ENCODE results near the gene MORF4L1.
"Not testable (repeated sequence)": the region's sequence is repeated elsewhere in the genome, so short reads cannot be mapped to it uniquely, and the experiment has no call there.

The MORF4L1 gene

DNA sequence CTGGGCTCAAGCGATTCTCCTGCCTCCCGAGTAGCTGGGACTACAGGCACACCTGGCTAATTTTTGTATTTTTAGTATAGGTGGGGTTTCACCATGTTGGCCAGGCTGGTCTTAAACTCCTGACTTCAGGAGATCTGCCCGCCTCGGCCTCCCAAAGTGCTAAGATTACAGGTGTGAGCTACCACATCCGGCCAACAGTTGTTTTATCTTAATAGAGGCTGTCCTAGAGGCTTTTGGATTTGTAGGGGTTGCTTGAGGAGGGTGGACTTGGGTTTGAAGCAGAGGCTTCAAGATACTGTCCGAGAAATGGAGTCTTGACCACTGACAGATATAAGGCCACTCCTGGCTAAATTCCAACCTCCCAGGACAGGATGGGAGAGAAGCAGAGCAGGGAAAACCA, 33.5 kb upstream of the MORF4L1 start:
- H2BK120ac ChIP-seq (ENCODE audit: insufficient read depth, low read length, poor library complexity); H3K18ac ChIP-seq (ENCODE audit: low read length); H2AK5ac ChIP-seq (ENCODE audit: low read length); H3K36me3 ChIP-seq (ENCODE audit: control insufficient read depth in 1 of 2, insufficient read depth in 2 of 2, low read length in 2 of 2); H3K9ac ChIP-seq (ENCODE audit: low read length); H4K8ac ChIP-seq (ENCODE audit: low read depth, low read length); H2BK12ac ChIP-seq (ENCODE audit: low read length); H4K91ac ChIP-seq (ENCODE audit: low read depth, low read length); H2BK5ac ChIP-seq (ENCODE audit: low read depth, low read length, poor library complexity); H3K14ac ChIP-seq (ENCODE audit: low read length); DNase-seq; H3K4me3 ChIP-seq (ENCODE audit: low read depth, low read length); H3K79me1 ChIP-seq (ENCODE audit: low read length); H3K23ac ChIP-seq (ENCODE audit: low read length); H3K4me2 ChIP-seq (ENCODE audit: low read length); H2AFZ ChIP-seq (ENCODE audit: insufficient read depth, low read length, poor library complexity); H3K9me3 ChIP-seq (ENCODE audit: insufficient read depth, low read depth, low read length); H3K4ac ChIP-seq (ENCODE audit: low read depth, low read length); H4K12ac ChIP-seq (ENCODE audit: low read depth, low read length); H3K27ac ChIP-seq (ENCODE audit: low read depth, low read length); H3K4me1 ChIP-seq (ENCODE audit: control insufficient read depth in 1 of 2, insufficient read depth in 2 of 2, low read length in 2 of 2); H3K27me3 ChIP-seq (ENCODE audit: insufficient read depth, low read length); H3K79me2 ChIP-seq (ENCODE audit: control insufficient read depth, insufficient read depth, low read length, poor library complexity): not testable (repeated sequence)
- WGBS (ENCODE audit: extremely low coverage, insufficient coverage, insufficient read length): no CpG with 5 or more reads among the region's 6 CpGs

- no peak overlapping the region for H4K8ac ChIP-seq (ENCODE audit: low read depth, low read length)
- no peaks in the 10 kb centered on the region for H3K9me3 ChIP-seq (ENCODE audit: insufficient read depth, low read depth, low read length)
- no peak overlapping the region for H3K23ac ChIP-seq (ENCODE audit: low read length)
- no peak overlapping the region for H3K4ac ChIP-seq (ENCODE audit: low read depth, low read length)
- H4K91ac ChIP-seq (ENCODE audit: low read depth, low read length): no peak overlapping the region
- no peaks in the 10 kb centered on the region for H3K79me1 ChIP-seq (ENCODE audit: low read length)
- H3K4me3 ChIP-seq (ENCODE audit: low read depth, low read length): no peak overlapping the region
- no peak overlapping the region for H3K27ac ChIP-seq (ENCODE audit: low read depth, low read length)
- H2BK5ac ChIP-seq (ENCODE audit: low read depth, low read length, poor library complexity): no peak overlapping the region
- no peaks in the 10 kb centered on the region for H3K79me2 ChIP-seq (ENCODE audit: control insufficient read depth, insufficient read depth, low read length, poor library complexity)
- no CpG with 5 or more reads among the region's 7 CpGs for WGBS (ENCODE audit: extremely low coverage, insufficient coverage, insufficient read length)
- H3K14ac ChIP-seq (ENCODE audit: low read length): no peak overlapping the region
- no peak overlapping the region for H2AK5ac ChIP-seq (ENCODE audit: low read length)
- H2BK12ac ChIP-seq (ENCODE audit: low read length): no peak overlapping the region
- H3K4me2 ChIP-seq (ENCODE audit: low read length): no peak overlapping the region
- no peaks in the 10 kb centered on the region for H3K4me1 ChIP-seq (ENCODE audit: control insufficient read depth in 1 of 2, insufficient read depth in 2 of 2, low read length in 2 of 2)
- H3K9ac ChIP-seq (ENCODE audit: low read length): no peak overlapping the region
- H2BK120ac ChIP-seq (ENCODE audit: insufficient read depth, low read length, poor library complexity): no peak overlapping the region
- H3K18ac ChIP-seq (ENCODE audit: low read length): no peak overlapping the region
- H2AFZ ChIP-seq (ENCODE audit: insufficient read depth, low read length, poor library complexity): no peak overlapping the region
- no peaks in the 10 kb centered on the region for H3K36me3 ChIP-seq (ENCODE audit: control insufficient read depth in 1 of 2, insufficient read depth in 2 of 2, low read length in 2 of 2)
- no peaks in the 10 kb centered on the region for H3K27me3 ChIP-seq (ENCODE audit: insufficient read depth, low read length)
- DNase-seq: no peak
- no peak overlapping the region for H4K12ac ChIP-seq (ENCODE audit: low read depth, low read length)
Measured at GRCh38 chr15:78840661-78841375, 31.9 kb upstream of the MORF4L1 start.

- Histone ChIP-seq H4K91ac (ENCODE audit: low read depth, low read length) (no peak overlapping the region), H4K12ac (ENCODE audit: low read depth, low read length) (no peak overlapping the region), H2BK12ac (ENCODE audit: low read length) (no peak overlapping the region), H3K4me1 (ENCODE audit: control insufficient read depth in 1 of 2, insufficient read depth in 2 of 2, low read length in 2 of 2) (no peaks in the 10 kb centered on the region), H3K27ac (ENCODE audit: low read depth, low read length) (no peak overlapping the region), H3K14ac (ENCODE audit: low read length) (no peak overlapping the region), H4K8ac (ENCODE audit: low read depth, low read length) (no peak overlapping the region), H3K4ac (ENCODE audit: low read depth, low read length) (no peak overlapping the region), H2AK5ac (ENCODE audit: low read length) (no peak overlapping the region), H3K27me3 (ENCODE audit: insufficient read depth, low read length) (no peaks in the 10 kb centered on the region), H3K9me3 (ENCODE audit: insufficient read depth, low read depth, low read length) (no peaks in the 10 kb centered on the region), H3K4me3 (ENCODE audit: low read depth, low read length) (no peak overlapping the region), H2BK5ac (ENCODE audit: low read depth, low read length, poor library complexity) (no peak overlapping the region), H3K79me2 (ENCODE audit: control insufficient read depth, insufficient read depth, low read length, poor library complexity) (no peaks in the 10 kb centered on the region), H3K79me1 (ENCODE audit: low read length) (no peaks in the 10 kb centered on the region), H3K23ac (ENCODE audit: low read length) (no peak overlapping the region), H3K18ac (ENCODE audit: low read length) (no peak overlapping the region), H2BK120ac (ENCODE audit: insufficient read depth, low read length, poor library complexity) (no peak overlapping the region), H2AFZ (ENCODE audit: insufficient read depth, low read length, poor library complexity) (no peak overlapping the region), H3K9ac (ENCODE audit: low read length) (no peak overlapping the region), H3K36me3 (ENCODE audit: control insufficient read depth in 1 of 2, insufficient read depth in 2 of 2, low read length in 2 of 2) (no peaks in the 10 kb centered on the region), H3K4me2 (ENCODE audit: low read length) (no peak overlapping the region)
- no peak for DNase-seq
- no CpG with 5 or more reads among the region's 3 CpGs for WGBS (ENCODE audit: extremely low coverage, insufficient coverage, insufficient read length)
Measured at GRCh38 chr15:78841376-78841706, 31.3 kb upstream of the MORF4L1 start.

DNA sequence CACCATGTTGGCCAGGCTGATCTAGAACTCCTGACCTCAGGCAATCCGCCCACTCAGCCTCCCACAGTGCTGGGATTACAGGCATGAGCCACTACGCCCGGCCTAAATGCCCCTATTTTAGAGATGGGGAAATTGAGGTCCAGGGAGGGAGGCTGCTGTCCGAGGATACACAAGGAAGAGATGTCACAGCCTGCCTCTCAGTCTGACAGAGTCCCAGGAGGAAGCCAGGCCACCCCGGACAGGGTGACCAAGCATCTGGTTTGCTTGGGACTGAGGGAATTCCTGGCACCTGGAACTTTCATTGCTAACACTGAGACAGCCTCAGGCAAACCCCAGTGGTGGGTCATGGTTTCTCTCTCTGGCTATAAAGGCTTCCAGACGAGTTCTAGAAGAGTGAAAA, 30.8 kb upstream of the MORF4L1 start:
- H2BK12ac ChIP-seq (ENCODE audit: low read length): no peak overlapping the region
- no peaks in the 10 kb centered on the region for H3K27me3 ChIP-seq (ENCODE audit: insufficient read depth, low read length)
- H3K27ac ChIP-seq (ENCODE audit: low read depth, low read length): no peak overlapping the region
- no peak overlapping the region for H3K18ac ChIP-seq (ENCODE audit: low read length)
- H3K4me1 ChIP-seq (ENCODE audit: control insufficient read depth in 1 of 2, insufficient read depth in 2 of 2, low read length in 2 of 2): no peaks in the 10 kb centered on the region
- H3K4ac ChIP-seq (ENCODE audit: low read depth, low read length): no peak overlapping the region
- H2AK5ac ChIP-seq (ENCODE audit: low read length): no peak overlapping the region
- no peaks in the 10 kb centered on the region for H3K36me3 ChIP-seq (ENCODE audit: control insufficient read depth in 1 of 2, insufficient read depth in 2 of 2, low read length in 2 of 2)
- H4K8ac ChIP-seq (ENCODE audit: low read depth, low read length): no peak overlapping the region
- H4K91ac ChIP-seq (ENCODE audit: low read depth, low read length): no peak overlapping the region
- no peak overlapping the region for H4K12ac ChIP-seq (ENCODE audit: low read depth, low read length)
- H3K14ac ChIP-seq (ENCODE audit: low read length): no peak overlapping the region
- no peak overlapping the region for H2BK5ac ChIP-seq (ENCODE audit: low read depth, low read length, poor library complexity)
- no peaks in the 10 kb centered on the region for H3K79me1 ChIP-seq (ENCODE audit: low read length)
- no peak overlapping the region for H2BK120ac ChIP-seq (ENCODE audit: insufficient read depth, low read length, poor library complexity)
- H3K79me2 ChIP-seq (ENCODE audit: control insufficient read depth, insufficient read depth, low read length, poor library complexity): no peaks in the 10 kb centered on the region
- H3K4me2 ChIP-seq (ENCODE audit: low read length): no peak overlapping the region
- no peak overlapping the region for H3K23ac ChIP-seq (ENCODE audit: low read length)
- DNase-seq: peak in 1 of 2 donors; percentile 10
- WGBS (ENCODE audit: extremely low coverage, insufficient coverage, insufficient read length): no CpG with 5 or more reads among the region's 6 CpGs
- H3K9ac ChIP-seq (ENCODE audit: low read length): no peak overlapping the region
- no peak overlapping the region for H3K4me3 ChIP-seq (ENCODE audit: low read depth, low read length)
- no peak overlapping the region for H2AFZ ChIP-seq (ENCODE audit: insufficient read depth, low read length, poor library complexity)
- H3K9me3 ChIP-seq (ENCODE audit: insufficient read depth, low read depth, low read length): no peaks in the 10 kb centered on the region
